GM12878 (cell line): Measurements from ENCODE around the gene PCDHA12. TPM values are rescaled to one million over a fixed set of nuclear protein-coding genes. Genes with fewer than 3 reads are reported as not detected.
"Not testable (repeated sequence)": the region's sequence is repeated elsewhere in the genome, so short reads cannot be mapped to it uniquely, and the experiment has no call there.

Experiments
- ATAC-seq: fragments of 200-7000 bp; cut with Tn5 transposase; 3 replicates; pipeline ENCODE4 v1.9.1; 2020; ENCODE audit warnings: mild to moderate bottlenecking, moderate library complexity
- BruUV-seq: library from RNA; stranded (reverse); fragments of 400-500 nt; replicated peaks from 2 replicates; lab custom pipeline; 2021; lab: Mats Ljungman, UMichigan
- CTCF ChIA-PET: fragments of 300-600 bp; sonication (Branson Sonifier 250); formaldehyde crosslinking; extraction: SDS; loops from one replicate; lab custom pipeline; 2021; ENCODE audit warnings: inconsistent platforms; lab: Yijun Ruan, JAX
- POLR2A ChIA-PET: fragments of 350-600 bp; formaldehyde crosslinking; extraction: SDS; loops from one replicate; lab custom pipeline; 2021; ENCODE audit warnings: inconsistent platforms; lab: Charles Lee
- RAD21 ChIA-PET: fragments of 300-600 bp; sonication (Branson Sonifier 250); formaldehyde crosslinking; loops from one replicate; lab custom pipeline; 2023; ENCODE audit warnings: antibody characterized with exemption; ENCODE audit not compliant: unreplicated experiment; lab: Charles Lee
- SMC1A ChIA-PET: fragments of 300-600 bp; sonication (Branson Sonifier 250); formaldehyde crosslinking; loops from one replicate; lab custom pipeline; 2023; ENCODE audit not compliant: unreplicated experiment, uncharacterized antibody; lab: Charles Lee
- DNase-seq: peaks from one replicate; pipeline ENCODE4 v3.0.0-alpha.2; 2011; ENCODE audit warnings: low read depth, low spot score
- FAIRE-seq: peaks from 3 replicates; lab custom pipeline; 2011; peaks lifted over from hg19 to GRCh38; lab: Jason Lieb, UNC
- H2AFZ ChIP-seq: 2 replicates; pipeline ENCODE4 v1.6.0; 2011; ENCODE audit warnings: low read depth, low read length, control low read depth; ENCODE audit not compliant: control insufficient read depth
- H3K27ac ChIP-seq: 2 replicates; pipeline ENCODE4 v1.5.1; 2011; ENCODE audit warnings: control low read depth; ENCODE audit not compliant: control insufficient read depth, insufficient read depth
- H3K27me3 ChIP-seq, 2 experiments: replicated peaks in 1 of 2; 2 replicates each; pipeline versions ENCODE4 v1.6.0 to v1.6.1; 2011; ENCODE audit warnings: low read length in 1 of 2; ENCODE audit not compliant: control insufficient read depth in 2 of 2, insufficient read depth in 2 of 2
- H3K36me3 ChIP-seq, 2 experiments: 2 replicates each; pipeline ENCODE4 v1.5.1; 2011; ENCODE audit warnings: low read length in 1 of 2; ENCODE audit not compliant: control insufficient read depth in 2 of 2, insufficient read depth in 2 of 2
- H3K4me1 ChIP-seq: 2 replicates; pipeline ENCODE4 v1.6.1; 2011; ENCODE audit warnings: mild to moderate bottlenecking, low read length, moderate library complexity, mixed read lengths; ENCODE audit not compliant: control insufficient read depth, insufficient read depth
- H3K4me2 ChIP-seq: 2 replicates; pipeline ENCODE4 v1.6.0; 2011; ENCODE audit warnings: control low read depth; ENCODE audit not compliant: control insufficient read depth, insufficient read depth
- H3K4me3 ChIP-seq: fragments of 200-600 bp; sonication (generic); 2 replicates; pipeline ENCODE4 v1.5.1; 2016
- H3K79me2 ChIP-seq: 2 replicates; pipeline ENCODE4 v1.6.0; 2011; ENCODE audit warnings: low read length; ENCODE audit not compliant: control insufficient read depth, insufficient read depth
- H3K9ac ChIP-seq: 2 replicates; pipeline ENCODE4 v1.8.0; 2011; ENCODE audit warnings: low read length, control low read depth, mixed read lengths; ENCODE audit not compliant: control insufficient read depth, insufficient read depth
- H3K9me3 ChIP-seq: replicated peaks from 3 replicates; pipeline ENCODE4 v1.5.1; 2011; ENCODE audit warnings: mild to moderate bottlenecking, low read length; ENCODE audit not compliant: control insufficient read depth, insufficient read depth
- H4K20me1 ChIP-seq: 2 replicates; pipeline ENCODE4 v1.6.0; 2011; ENCODE audit not compliant: control insufficient read depth, insufficient read depth
- CTCF ChIP-seq, 3 experiments: IDR thresholded peaks in 2 of 3; conservative IDR thresholded peaks in 1 of 3; 2 replicates each; pipeline ENCODE4 v1.5.1; 2011; ENCODE audit warnings: low read depth in 3 of 3, low read length in 3 of 3, mild to moderate bottlenecking in 3 of 3, control low read depth in 2 of 3, moderate library complexity in 2 of 3, inconsistent platforms in 1 of 3, mixed read lengths in 1 of 3; ENCODE audit not compliant: control insufficient read depth in 2 of 3, insufficient read depth in 1 of 3; ENCODE audit errors: extremely low read depth in 1 of 3
- RAD21 ChIP-seq: IDR thresholded peaks from 2 replicates; pipeline ENCODE4 v1.6.1; 2011; ENCODE audit warnings: mild to moderate bottlenecking, low read depth, low read length, moderate library complexity; ENCODE audit not compliant: insufficient read depth
- SRF ChIP-seq, 2 experiments: IDR thresholded peaks; 2 replicates each; pipeline ENCODE4 v1.6.1; 2011; ENCODE audit warnings: low read depth in 2 of 2, low read length in 2 of 2, mild to moderate bottlenecking in 1 of 2, moderate library complexity in 1 of 2
- WGBS: methylation state at CpG from one replicate; pipeline ENCODE4 v1.1.6; 2016; ENCODE audit warnings: low lambda C conversion rate; ENCODE audit not compliant: insufficient replicate concordance, insufficient coverage; ENCODE audit errors: missing lambda C conversion rate; 5-methylcytosine and 5-hydroxymethylcytosine counted together
- in situ Hi-C: fragments of 300-500 bp; cut with MboI; formaldehyde crosslinking; loops from 9 replicates; pipeline ENCODE4 v1.14.3; 2018; ENCODE audit warnings: mixed read lengths
- intact Hi-C: fragments of 100-400 bp; cut with micrococcal nuclease; formaldehyde crosslinking; loops from one replicate; pipeline ENCODE4 v1.14.2; 2022; ENCODE audit not compliant: unreplicated experiment
- polyA plus RNA-seq, 11 experiments: library from polyadenylated mRNA; depleted of rRNA in 4 of 11; unstranded in 6 of 11; stranded (reverse) in 5 of 11; fragments of >200 nt; fragmentation: Nextera tagmentation in 4 of 11; fragmentation: Illumina TruSeq in 1 of 11; extraction: Ambion mirVana in 4 of 11; extraction: Trizol in 1 of 11; gene quantifications; 1 replicate in 1 of 11; 2 replicates in 10 of 11; pipeline versions ENCODE4 v1.2.1 to v1.2.3, GENCODE V29; 2011 to 2016; ENCODE audit warnings: inconsistent platforms in 2 of 11, missing spikeins in 2 of 11, low read depth in 1 of 11
- total RNA-seq, 4 experiments: library from RNA; depleted of rRNA in 3 of 4; stranded (reverse); fragments of >200 nt in 3 of 4; fragmentation: Illumina TruSeq in 1 of 4; extraction: Trizol in 1 of 4; gene quantifications; 2 replicates each; pipeline versions ENCODE4 v1.2.1 to v1.2.3, GENCODE V29; 2013 to 2021

PCDHA12 gene
- total and polyA plus RNA-seq, 10 of the 15 experiments (the other 5 are each of a cell fraction or from before 2014, with no cell fraction given): not detected

- H3K4me1 ChIP-seq, DNase-seq, H3K9me3 ChIP-seq, CTCF ChIA-PET, H2AFZ ChIP-seq, H3K27me3 ChIP-seq, FAIRE-seq, SMC1A ChIA-PET, H3K4me3 ChIP-seq, intact Hi-C loops, H3K27ac ChIP-seq, BruUV-seq, ATAC-seq, POLR2A ChIA-PET, H4K20me1 ChIP-seq, H3K4me2 ChIP-seq, in situ Hi-C loops, H3K36me3 ChIP-seq, H3K79me2 ChIP-seq, H3K9ac ChIP-seq, RAD21 ChIA-PET: not testable (repeated sequence)
- peak in 1 of 2 experiments; percentile 81; a peak in 2 of 4 replicates for TF ChIP-seq SRF (IDR thresholded peaks at IDR 0.05; ENCODE audit: low read depth in 2 of 2, low read length in 2 of 2)
- 92% methylated on average over 44 of the region's 106 CpGs for WGBS
Observed at GRCh38 chr5:140829511-140830501, 45.3 kb upstream of the PCDHA12 start.

DNA sequence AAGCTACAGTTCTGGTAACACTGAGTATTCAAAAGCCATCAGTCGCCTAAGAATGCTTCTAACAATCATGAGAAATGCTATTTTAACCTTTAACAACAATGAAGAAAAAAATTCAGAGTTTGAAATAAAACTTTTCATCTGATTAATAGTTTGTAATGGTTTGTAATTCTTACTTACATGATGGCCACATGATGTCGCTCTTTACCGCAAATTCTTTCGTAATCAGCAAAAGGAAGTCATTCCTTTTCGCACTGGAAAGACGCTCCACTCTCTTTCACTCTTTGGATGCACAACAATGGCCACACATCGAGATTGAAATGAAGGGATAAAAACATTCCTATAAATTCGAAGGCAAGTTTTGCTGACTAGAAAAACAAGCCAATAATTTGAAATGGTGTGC lies 41.1 kb upstream of the PCDHA12 start, which contains the start of gene PCDHA7:
Gene PCDHA7, plus strand, starts transcription at position 277 of the 400 bp plus-strand sequence. Its CDS starts 115 bp downstream, at position 392.
- in situ Hi-C loops: no loop called here
- ATAC-seq (no peak), FAIRE-seq (no peak), DNase-seq (no peak)
- ChIA-PET POLR2A (no interaction called here), SMC1A (no interaction called here), CTCF (no interaction called here), RAD21 (no interaction called here)
- Histone ChIP-seq H3K27me3 (no peaks in the 10 kb centered on the region), H3K4me1 (no peaks in the 10 kb centered on the region), H3K27ac (no peak within 1 kb of the TSS), H3K4me3 (no peak within 1 kb of the TSS), H3K9me3 (no peaks in the 10 kb centered on the region; the same call in 2 of the 3 replicates), H3K79me2 (no peaks in the 10 kb centered on the region), H4K20me1 (no peaks in the 10 kb centered on the region), H3K4me2 (no peak within 1 kb of the TSS), H3K9ac (no peak within 1 kb of the TSS), H2AFZ (no peak within 1 kb of the TSS), H3K36me3 (no peaks in the 10 kb centered on the region)
- intact Hi-C loops: no loop called here
- BruUV-seq: no TSS peak
- no peak for TF ChIP-seq RAD21
- 0 out of 6 replicates have a peak, but pooled peaks of 1 of the 3 experiments have one; percentile 4 for TF ChIP-seq CTCF (IDR thresholded peaks at IDR 0.05 in 2 of 3, conservative IDR thresholded peaks at IDR 0.05 in 1 of 3; ENCODE audit: control insufficient read depth in 2 of 3, extremely low read depth in 1 of 3, insufficient read depth in 1 of 3, low read depth in 3 of 3, low read length in 3 of 3)
- 25% methylated on average over 8 of the region's 8 CpGs for WGBS

- BruUV-seq, H3K36me3 ChIP-seq, H3K27me3 ChIP-seq, H2AFZ ChIP-seq, ATAC-seq, H3K27ac ChIP-seq, H3K4me3 ChIP-seq, H3K4me2 ChIP-seq, FAIRE-seq, H3K79me2 ChIP-seq, H4K20me1 ChIP-seq, in situ Hi-C loops, POLR2A ChIA-PET, CTCF ChIA-PET, DNase-seq, SMC1A ChIA-PET, H3K9ac ChIP-seq, RAD21 ChIA-PET, H3K4me1 ChIP-seq, H3K9me3 ChIP-seq, intact Hi-C loops: not testable (repeated sequence)
- WGBS: 82% methylated on average over 26 of the region's 38 CpGs
Observed at GRCh38 chr5:140834439-140835008, 40.6 kb upstream of the PCDHA12 start.
